HFFc6 (cell line): ENCODE measurements around the gene C1QTNF8. TPM values are rescaled to one million over a fixed set of nuclear protein-coding genes. Genes with fewer than 3 reads are reported as not detected.

ENCODE experiments used
- DNase-seq: peaks from one replicate; pipeline ENCODE4 v3.0.0-alpha.2; 2018
- H3K27ac Mint-ChIP-seq: 2 replicates; pipeline ENCODE4 v1.8.0; 2020; ENCODE audit warnings: mild to moderate bottlenecking, mixed read lengths
- H3K27me3 Mint-ChIP-seq: 2 replicates; pipeline ENCODE4 v1.8.0; 2021; ENCODE audit warnings: mild to moderate bottlenecking, moderate library complexity, mixed read lengths; ENCODE audit not compliant: insufficient read depth
- H3K36me3 Mint-ChIP-seq: 2 replicates; pipeline ENCODE4 v1.8.0; 2021; ENCODE audit warnings: low read depth, mixed read lengths
- H3K4me1 Mint-ChIP-seq: 2 replicates; pipeline ENCODE4 v1.8.0; 2020; ENCODE audit warnings: low read depth, mixed read lengths
- H3K4me3 Mint-ChIP-seq: 2 replicates; pipeline ENCODE4 v1.8.0; 2020; ENCODE audit warnings: mild to moderate bottlenecking, moderate library complexity, mixed read lengths
- H3K9me3 Mint-ChIP-seq: 2 replicates; pipeline ENCODE4 v1.8.0; 2020; ENCODE audit warnings: mild to moderate bottlenecking, mixed read lengths
- CTCF ChIP-seq: fragments of 200-600 bp; sonication (generic); IDR thresholded peaks from 2 replicates; pipeline ENCODE4 v1.5.0; 2021; ENCODE audit warnings: antibody characterized with exemption, mild to moderate bottlenecking
- total RNA-seq, 6 experiments: library from RNA; stranded (reverse); fragmentation: NEBNext Ultra II Directional; extraction: Animal tissue kit (Norgen Biotek cat#: 25700); gene quantifications; 2 replicates in 1 of 6; 3 replicates in 5 of 6; pipeline ENCODE4 v1.2.3, GENCODE V29; 2021

Gene C1QTNF8
- total RNA-seq, 6 experiments from 2014 or later: not detected

GRCh38 chr16:1126044-1126443 lies 30.0 kb upstream of the C1QTNF8 start:
- no peak overlapping the region for H3K27ac Mint-ChIP-seq

GRCh38 chr16:1125471-1125870 lies 29.4 kb upstream of the C1QTNF8 start:
- H3K27ac Mint-ChIP-seq: no peak overlapping the region
- DNase-seq: peak; percentile 12

More at GRCh38 chr16:1126044-1126443, 30.0 kb upstream of the C1QTNF8 start:
- Mint-ChIP-seq H3K27me3 (no peaks in the 10 kb centered on the region; the same call in 1 of the 2 replicates), H3K36me3 (no peaks in the 10 kb centered on the region), H3K4me3 (no peak overlapping the region), H3K9me3 (no peaks in the 10 kb centered on the region), H3K4me1 (no peaks in the 10 kb centered on the region)
- DNase-seq: no peak
- TF ChIP-seq CTCF: no peak

GRCh38 chr16:1124795-1125194 lies 28.8 kb upstream of the C1QTNF8 start:
- TF ChIP-seq CTCF: no peak
- no peak overlapping the region for H3K27ac Mint-ChIP-seq
- H3K4me1 Mint-ChIP-seq: no peaks in the 10 kb centered on the region
- H3K27me3 Mint-ChIP-seq: no peaks in the 10 kb centered on the region; the same call in 1 of the 2 replicates
- H3K9me3 Mint-ChIP-seq: no peaks in the 10 kb centered on the region
- no peaks in the 10 kb centered on the region for H3K36me3 Mint-ChIP-seq
- H3K4me3 Mint-ChIP-seq: no peak overlapping the region
- no peak for DNase-seq

More at GRCh38 chr16:1125471-1125870, 29.4 kb upstream of the C1QTNF8 start:
- Mint-ChIP-seq H3K9me3 (no peaks in the 10 kb centered on the region), H3K4me1 (no peaks in the 10 kb centered on the region), H3K36me3 (no peaks in the 10 kb centered on the region), H3K27me3 (no peaks in the 10 kb centered on the region; the same call in 1 of the 2 replicates), H3K4me3 (no peak overlapping the region)
- no peak for TF ChIP-seq CTCF

- no peaks in the 10 kb centered on the region for H3K36me3 Mint-ChIP-seq
- H3K9me3 Mint-ChIP-seq: no peaks in the 10 kb centered on the region
- H3K27ac Mint-ChIP-seq: no peak overlapping the region
- no peaks in the 10 kb centered on the region for H3K4me1 Mint-ChIP-seq
- H3K4me3 Mint-ChIP-seq: no peak overlapping the region
- no peak for DNase-seq
- no peaks in the 10 kb centered on the region; the same call in 1 of the 2 replicates for H3K27me3 Mint-ChIP-seq
- no peak for TF ChIP-seq CTCF
Measured at GRCh38 chr16:1124291-1124690, 28.2 kb upstream of the C1QTNF8 start.

- no peaks in the 10 kb centered on the region; the same call in 1 of the 2 replicates for H3K27me3 Mint-ChIP-seq
- DNase-seq: no peak
- no peak overlapping the region for H3K4me3 Mint-ChIP-seq
- no peaks in the 10 kb centered on the region for H3K4me1 Mint-ChIP-seq
- no peak overlapping the region for H3K27ac Mint-ChIP-seq
- TF ChIP-seq CTCF: no peak
- no peaks in the 10 kb centered on the region for H3K36me3 Mint-ChIP-seq
- H3K9me3 Mint-ChIP-seq: no peaks in the 10 kb centered on the region
Measured at GRCh38 chr16:1123525-1124230, 27.6 kb upstream of the C1QTNF8 start.
